ENCODE data around the gene PSMG4. TPM values are rescaled to one million over a fixed set of nuclear protein-coding genes. Genes with fewer than 3 reads are reported as not detected.

Gene PSMG4
- total and polyA plus RNA-seq, 7 donors, result 18.6 to 31.3 (median 23.5) TPM

GRCh38 chr6:3296537-3296936 lies 37.8 kb downstream of the PSMG4 start:
- Histone ChIP-seq H3K27me3 (ENCODE audit: insufficient read depth in 3 of 3, low read length in 2 of 3) (no peaks in the 10 kb centered on the region), H3K36me3 (ENCODE audit: insufficient read depth in 1 of 2, low read depth in 1 of 2) (peaks cover 0 to 5% of the 10 kb centered on the region in 2 donors), H3K4me1 (peaks cover 9% of the 10 kb centered on the region), H3K9me3 (no peaks in the 10 kb centered on the region), H3K4me3 (no peak overlapping the region), H3K27ac (no peak overlapping the region)
- WGBS, 3 donors, result 90 to 93% (median 90%) methylated on average over 11 of the region's 11 CpGs
- TF ChIP-seq CTCF (IDR thresholded peaks at IDR 0.05), result no peak
- peak in 1 of 2 donors; percentile 38 for DNase-seq
- ATAC-seq, result no peak
- intact Hi-C loops (cut with DNase I), result no loop called here

GRCh38 chr6:3297006-3297405 lies 38.3 kb downstream of the PSMG4 start:
- H3K4me3 ChIP-seq, result no peak overlapping the region
- no peaks in the 10 kb centered on the region for H3K27me3 ChIP-seq (ENCODE audit: insufficient read depth in 3 of 3, low read length in 2 of 3)
- no peak overlapping the region for H3K27ac ChIP-seq
- ATAC-seq, result no peak
- H3K9me3 ChIP-seq, result no peaks in the 10 kb centered on the region
- peaks cover 0 to 5% of the 10 kb centered on the region in 2 donors for H3K36me3 ChIP-seq (ENCODE audit: insufficient read depth in 1 of 2, low read depth in 1 of 2)
- DNase-seq, result peak in 1 of 2 donors; percentile 30
- TF ChIP-seq CTCF (IDR thresholded peaks at IDR 0.05), result no peak
- intact Hi-C loops (cut with DNase I), result no loop called here
- 86 to 91% (median 90%) methylated on average over 9 of the region's 9 CpGs for WGBS, 3 donors
- H3K4me1 ChIP-seq, result peaks cover 9% of the 10 kb centered on the region

DNA sequence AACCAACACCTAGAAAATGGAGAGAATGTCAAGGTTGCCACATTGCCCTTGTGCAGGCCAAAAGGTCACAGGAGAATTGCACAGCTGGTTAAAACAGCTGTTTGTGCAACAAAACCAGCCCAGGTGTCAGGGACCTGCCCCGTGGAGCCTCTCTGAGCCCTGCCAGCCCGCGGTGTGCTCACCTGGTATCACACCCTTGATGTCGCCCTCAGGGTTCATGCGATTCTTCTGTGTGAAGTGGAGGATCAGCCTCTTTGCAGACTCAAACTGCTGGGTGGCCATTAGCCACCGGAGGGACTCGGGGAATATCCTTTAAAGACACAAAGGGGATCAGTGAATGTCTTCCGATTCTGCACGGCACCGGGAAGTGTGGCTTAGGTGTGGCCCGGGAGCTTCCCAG lies 39.2 kb downstream of the PSMG4 start:
- H3K27me3 ChIP-seq (ENCODE audit: insufficient read depth in 3 of 3, low read length in 2 of 3), result no peaks in the 10 kb centered on the region
- no peak overlapping the region for H3K27ac ChIP-seq
- peaks cover 9% of the 10 kb centered on the region for H3K4me1 ChIP-seq
- DNase-seq (no peak), ATAC-seq (no peak)
- H3K36me3 ChIP-seq (ENCODE audit: insufficient read depth in 1 of 2, low read depth in 1 of 2), result peaks cover 0 to under 1% of the 10 kb centered on the region in 2 donors
- no peak overlapping the region for H3K4me3 ChIP-seq
- no peak for TF ChIP-seq CTCF (IDR thresholded peaks at IDR 0.05)
- H3K9me3 ChIP-seq, result no peaks in the 10 kb centered on the region
- intact Hi-C loops (cut with DNase I), result no loop called here
- 84 to 87% (median 86%) methylated on average over 11 of the region's 11 CpGs for WGBS, 3 donors

GRCh38 chr6:3299221-3299620 lies 40.5 kb downstream of the PSMG4 start:
- no peak for TF ChIP-seq CTCF (IDR thresholded peaks at IDR 0.05)

GRCh38 chr6:3301506-3301905 lies 42.8 kb downstream of the PSMG4 start:
- Histone ChIP-seq H3K9me3 (no peaks in the 10 kb centered on the region), H3K27me3 (ENCODE audit: insufficient read depth in 3 of 3, low read length in 2 of 3) (no peaks in the 10 kb centered on the region), H3K4me1 (no peaks in the 10 kb centered on the region), H3K27ac (no peak overlapping the region), H3K4me3 (no peak overlapping the region), H3K36me3 (ENCODE audit: insufficient read depth in 1 of 2, low read depth in 1 of 2) (no peaks in the 10 kb centered on the region)
- no peak for TF ChIP-seq CTCF (IDR thresholded peaks at IDR 0.05)
- ATAC-seq, result no peak
- intact Hi-C loops (cut with DNase I), result no loop called here
- WGBS, 3 donors, result 97% methylated on average over 8 of the region's 8 CpGs
- DNase-seq, result peak in 1 of 2 donors; percentile 3

More at GRCh38 chr6:3299221-3299620, 40.5 kb downstream of the PSMG4 start:
- no peak overlapping the region for H3K27ac ChIP-seq
- ATAC-seq (no peak), DNase-seq (no peak)
- no peak overlapping the region for H3K4me3 ChIP-seq
- H3K4me1 ChIP-seq, result peaks cover 9% of the 10 kb centered on the region
- 95 to 97% (median 96%) methylated on average over 10 of the region's 10 CpGs for WGBS, 3 donors
- H3K9me3 ChIP-seq, result no peaks in the 10 kb centered on the region
- no peaks in the 10 kb centered on the region for H3K36me3 ChIP-seq (ENCODE audit: insufficient read depth in 1 of 2, low read depth in 1 of 2)
- intact Hi-C loops (cut with DNase I), result no loop called here
- H3K27me3 ChIP-seq (ENCODE audit: insufficient read depth in 3 of 3, low read length in 2 of 3), result no peaks in the 10 kb centered on the region

Data from psoas muscle (tissue), 8 donors.